Activated CD4-positive, alpha-beta memory T cell treated with anti-CD3 and anti-CD28 coated beads for 36 hours (primary cell): ENCODE measurements around the gene ANKFN1. TPM values are rescaled to one million over a fixed set of nuclear protein-coding genes. Genes with fewer than 3 reads are reported as not detected.

Source experiments
- CTCF ChIA-PET: fragments of 350-600 bp; sonication (Branson Sonifier 250); formaldehyde crosslinking; loops from one replicate; lab custom pipeline; 2021; ENCODE audit warnings: antibody characterized with exemption, inconsistent platforms; lab: Charles Lee
- POLR2A ChIA-PET: fragments of 350-600 bp; sonication (Branson Sonifier 250); formaldehyde crosslinking; loops from one replicate; lab custom pipeline; 2021; ENCODE audit warnings: antibody characterized with exemption; lab: Charles Lee
- DNase-seq: peaks from one replicate; pipeline ENCODE4 v3.0.0-alpha.2; 2020
- H3K27ac Mint-ChIP-seq: one replicate; pipeline ENCODE4 v1.8.0; 2021; ENCODE audit warnings: mixed read lengths
- H3K27me3 Mint-ChIP-seq: one replicate; pipeline ENCODE4 v1.8.0; 2021; ENCODE audit warnings: mixed read lengths
- H3K36me3 Mint-ChIP-seq: one replicate; pipeline ENCODE4 v1.8.0; 2021; ENCODE audit warnings: mixed read lengths
- H3K4me1 Mint-ChIP-seq: one replicate; pipeline ENCODE4 v1.8.0; 2021; ENCODE audit warnings: low read depth, mixed read lengths
- H3K4me3 Mint-ChIP-seq: one replicate; pipeline ENCODE4 v1.8.0; 2021; ENCODE audit warnings: mild to moderate bottlenecking, mixed read lengths
- H3K9me3 Mint-ChIP-seq: one replicate; pipeline ENCODE4 v1.8.0; 2021; ENCODE audit warnings: mixed read lengths
- intact Hi-C: fragments of 100-400 bp; cut with micrococcal nuclease; formaldehyde crosslinking; loops from one replicate; pipeline ENCODE4 v1.15.1; 2023
- total RNA-seq, 2 experiments: library from RNA; stranded (reverse); gene quantifications; one replicate each; pipeline ENCODE4 v1.2.3, GENCODE V29; 2021

Gene ANKFN1
- total RNA-seq, 2 experiments from 2014 or later = not detected

DNA sequence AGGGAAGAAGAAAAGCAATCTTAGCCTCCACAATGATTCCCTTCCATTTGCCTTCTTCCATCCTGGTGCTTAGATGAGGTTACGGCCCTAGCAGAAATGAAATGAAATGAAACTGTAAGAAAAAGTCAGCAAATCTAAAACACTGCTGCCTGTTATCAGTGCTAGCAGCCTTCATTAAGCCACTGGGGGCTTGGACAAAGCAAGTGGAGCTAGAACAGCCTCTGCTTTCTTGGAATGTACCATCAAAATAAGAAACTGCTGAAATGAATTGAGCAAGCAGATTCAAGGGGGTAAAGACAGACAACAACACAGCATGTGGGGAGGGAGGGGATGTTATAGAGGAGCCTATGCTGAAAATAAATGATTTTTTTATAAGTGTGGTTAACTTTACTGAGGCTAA, 5.1 kb downstream of the ANKFN1 start:
- Mint-ChIP-seq H3K27ac (no peak overlapping the region), H3K9me3 (no peaks in the 10 kb centered on the region)
- CTCF ChIA-PET = no interaction called here

DNA sequence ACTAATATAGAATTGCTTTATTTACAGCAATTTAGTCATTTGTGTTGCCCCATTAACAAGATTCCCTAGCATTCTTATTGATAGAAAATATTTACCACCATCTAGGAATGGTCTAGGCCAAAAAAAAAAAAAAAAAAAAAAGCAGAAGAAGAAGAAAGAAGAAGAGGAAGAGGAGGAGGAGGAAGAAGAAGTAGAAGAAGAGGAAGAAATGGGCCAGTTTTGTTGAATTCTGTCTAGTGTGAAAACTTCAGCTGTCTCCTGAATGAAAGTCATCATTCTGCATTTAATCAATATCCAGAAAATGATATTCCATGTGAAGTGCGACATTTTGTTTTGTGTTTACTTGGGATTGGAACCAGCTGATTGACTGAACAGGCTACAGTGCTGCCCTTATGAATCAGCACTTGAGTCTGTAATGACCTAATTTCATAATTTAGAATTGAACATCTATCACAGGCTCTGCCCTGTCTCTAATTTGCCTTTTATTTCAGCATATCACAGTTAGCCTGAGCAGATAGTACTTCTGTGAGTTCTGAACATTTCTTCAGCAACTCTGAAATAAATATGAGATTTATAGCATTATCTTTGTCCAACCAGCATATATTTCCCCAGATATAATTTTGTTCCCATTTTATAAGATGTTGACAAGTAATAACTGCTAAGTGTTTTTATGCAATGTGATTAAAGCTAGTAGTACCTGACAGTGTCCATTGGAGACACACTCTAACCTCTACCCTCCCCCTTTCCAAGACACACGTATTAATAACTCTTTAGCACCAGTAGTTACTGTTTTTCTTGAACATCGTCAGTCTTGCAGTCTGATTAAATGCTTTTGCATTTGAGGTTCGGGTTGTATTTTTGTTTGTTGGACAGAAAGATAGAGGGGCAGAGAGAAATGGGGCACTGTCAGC, 5.9 kb downstream of the ANKFN1 start:
- ChIA-PET POLR2A (no interaction called here), CTCF (no interaction called here)
- DNase-seq = no peak
- Mint-ChIP-seq H3K9me3 (no peaks in the 10 kb centered on the region), H3K27me3 (peaks cover 5% of the 10 kb centered on the region), H3K4me3 (no peak overlapping the region), H3K4me1 (no peaks in the 10 kb centered on the region), H3K36me3 (no peaks in the 10 kb centered on the region), H3K27ac (no peak overlapping the region)
- intact Hi-C loops = no loop called here

More for the DNA sequence above, 5.1 kb downstream of the ANKFN1 start:
- no peak overlapping the region for H3K4me3 Mint-ChIP-seq
- DNase-seq = no peak
- intact Hi-C loops = no loop called here
- H3K4me1 Mint-ChIP-seq = no peaks in the 10 kb centered on the region
- H3K36me3 Mint-ChIP-seq = no peaks in the 10 kb centered on the region
- POLR2A ChIA-PET = no interaction called here
- peaks cover 4% of the 10 kb centered on the region for H3K27me3 Mint-ChIP-seq

DNA sequence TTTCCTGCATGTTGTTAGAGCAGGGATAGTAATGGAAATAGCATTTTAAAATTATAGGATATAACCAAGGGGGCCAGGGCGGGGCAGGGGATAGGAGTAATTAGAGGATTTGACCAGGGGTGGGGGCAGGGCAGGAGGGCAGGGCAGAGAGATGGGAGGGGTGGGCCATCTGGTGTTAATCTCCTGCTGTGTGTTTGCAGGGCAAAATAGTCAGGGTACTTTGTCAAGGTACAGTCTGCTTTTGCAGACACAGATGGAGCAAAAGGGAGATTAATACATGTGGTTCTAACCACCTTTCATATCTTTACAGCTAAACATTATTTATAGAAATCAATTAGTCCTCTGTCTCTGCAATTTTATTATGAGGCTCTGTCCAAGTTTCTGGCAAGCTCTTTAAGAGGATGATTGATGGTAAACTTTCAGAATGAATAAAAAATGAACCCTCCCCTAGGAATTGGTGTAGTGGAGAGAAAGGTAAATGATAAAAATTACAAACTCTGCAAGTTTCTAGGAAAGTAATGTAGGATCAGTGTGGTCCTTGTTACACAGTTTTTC, 6.6 kb downstream of the ANKFN1 start:
- intact Hi-C loops = no loop called here
- peaks cover 5% of the 10 kb centered on the region for H3K27me3 Mint-ChIP-seq
- ChIA-PET CTCF (no interaction called here), POLR2A (no interaction called here)
- no peaks in the 10 kb centered on the region for H3K9me3 Mint-ChIP-seq
- no peak for DNase-seq
- H3K36me3 Mint-ChIP-seq = no peaks in the 10 kb centered on the region
- H3K4me1 Mint-ChIP-seq = no peaks in the 10 kb centered on the region
- no peak overlapping the region for H3K27ac Mint-ChIP-seq
- H3K4me3 Mint-ChIP-seq = no peak overlapping the region

DNA sequence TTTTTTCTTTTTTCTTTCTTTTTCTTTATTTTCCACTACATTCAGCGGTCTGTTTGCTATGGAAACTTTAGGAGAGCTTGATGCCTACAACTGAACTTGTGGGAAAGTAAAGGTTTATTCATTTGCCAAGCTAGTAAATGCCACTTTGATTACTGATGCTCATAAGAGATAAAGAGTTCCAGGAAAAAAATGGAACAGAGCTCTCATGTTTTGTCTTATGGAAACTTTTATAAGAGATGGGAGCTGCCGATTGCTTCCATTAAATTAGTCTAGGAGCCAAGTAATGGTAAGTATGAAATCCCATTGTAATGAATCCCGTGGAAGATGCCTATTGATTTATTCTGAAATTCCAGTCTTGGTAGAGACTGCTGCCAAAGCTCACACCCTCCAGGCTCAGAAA, 7.1 kb downstream of the ANKFN1 start:
- DNase-seq = no peak
- ChIA-PET CTCF (no interaction called here), POLR2A (no interaction called here)
- H3K4me3 Mint-ChIP-seq = no peak overlapping the region
- H3K36me3 Mint-ChIP-seq = no peaks in the 10 kb centered on the region
- peaks cover 6% of the 10 kb centered on the region for H3K27me3 Mint-ChIP-seq
- H3K27ac Mint-ChIP-seq = no peak overlapping the region
- intact Hi-C loops = no loop called here
- no peaks in the 10 kb centered on the region for H3K9me3 Mint-ChIP-seq
- H3K4me1 Mint-ChIP-seq = no peaks in the 10 kb centered on the region

DNA sequence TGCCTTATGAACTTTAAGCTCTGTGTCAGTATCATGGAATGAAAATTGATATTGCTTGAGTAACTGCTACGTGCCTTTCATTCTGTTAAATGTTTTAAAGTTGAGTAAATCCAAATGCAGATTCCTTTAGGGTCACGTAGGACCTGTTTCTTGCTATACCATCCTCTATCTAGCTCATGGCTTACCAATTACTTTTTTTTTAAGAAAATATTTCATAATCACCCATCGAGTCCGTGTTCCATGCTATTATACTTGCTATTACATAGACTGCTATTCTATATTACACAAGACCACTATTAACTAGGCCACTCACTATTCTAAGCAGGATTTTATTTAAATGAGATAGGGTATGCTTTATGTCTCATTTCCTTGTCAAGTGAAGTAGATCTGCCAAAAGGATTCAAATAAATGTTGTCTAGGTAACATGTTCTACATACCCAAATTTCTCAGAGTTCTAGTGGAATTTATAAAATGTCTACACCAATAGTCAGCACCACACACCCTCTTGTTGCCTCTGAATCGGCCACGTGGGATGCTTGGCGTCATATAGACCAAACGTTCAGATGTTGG, 11.9 kb downstream of the ANKFN1 start:
- intact Hi-C loops = no loop called here
- Mint-ChIP-seq H3K27ac (no peak overlapping the region), H3K4me1 (no peaks in the 10 kb centered on the region), H3K4me3 (no peak overlapping the region), H3K36me3 (no peaks in the 10 kb centered on the region), H3K27me3 (peaks cover 6% of the 10 kb centered on the region), H3K9me3 (no peaks in the 10 kb centered on the region)
- POLR2A ChIA-PET = no interaction called here
- CTCF ChIA-PET = no interaction called here
- DNase-seq = no peak

DNA sequence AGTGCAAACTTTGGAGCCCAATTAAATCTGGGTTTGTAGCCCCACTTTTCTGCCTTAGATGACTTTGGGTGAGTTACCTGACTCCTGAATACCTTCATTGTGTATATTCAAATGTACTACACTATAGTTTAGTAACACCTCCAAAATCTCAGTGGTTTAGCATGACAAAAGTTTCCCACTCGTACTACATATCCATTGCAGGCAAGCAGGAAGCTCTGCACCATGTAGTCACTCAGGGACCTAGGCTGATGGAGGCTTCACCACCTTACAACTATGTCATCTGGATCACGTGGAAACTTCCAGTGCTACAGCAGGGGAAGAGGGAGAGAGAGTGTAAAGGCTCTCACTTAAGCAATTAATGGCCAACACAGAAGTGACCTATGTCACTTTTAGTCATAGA, 14.2 kb downstream of the ANKFN1 start:
- Mint-ChIP-seq H3K4me1 (no peaks in the 10 kb centered on the region), H3K9me3 (no peaks in the 10 kb centered on the region), H3K4me3 (no peak overlapping the region), H3K36me3 (no peaks in the 10 kb centered on the region), H3K27ac (no peak overlapping the region), H3K27me3 (peaks cover 6% of the 10 kb centered on the region)
- ChIA-PET POLR2A (no interaction called here), CTCF (no interaction called here)
- intact Hi-C loops = no loop called here
- DNase-seq = no peak

DNA sequence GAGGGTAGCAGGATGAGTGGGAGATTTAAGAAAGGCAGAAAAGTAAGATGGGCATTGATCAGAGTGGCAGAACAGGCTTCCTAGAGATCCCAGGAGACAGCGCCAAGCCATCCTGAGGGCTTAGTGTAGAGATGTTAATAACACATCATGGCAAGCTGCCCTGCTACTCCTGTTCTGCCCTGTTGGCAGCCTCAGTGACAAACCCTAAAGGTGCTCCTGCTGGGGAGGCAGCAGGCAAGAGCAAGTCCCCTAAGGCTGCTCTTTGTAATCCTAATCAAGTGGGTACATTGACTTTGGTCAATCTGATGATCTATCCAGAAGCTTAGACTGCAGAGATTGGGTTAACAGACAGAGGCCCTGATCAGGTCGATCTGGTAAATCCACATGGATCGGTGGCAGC, 16.3 kb downstream of the ANKFN1 start:
- ChIA-PET CTCF (no interaction called here), POLR2A (interaction anchor here (0.6 kb wide), 1 partner anchor 1808 kb away, joined by 4 read pairs; no protein-coding TSS in a partner anchor)
- H3K9me3 Mint-ChIP-seq = no peaks in the 10 kb centered on the region
- DNase-seq = no peak
- H3K27me3 Mint-ChIP-seq = peaks cover 5% of the 10 kb centered on the region
- no peak overlapping the region for H3K4me3 Mint-ChIP-seq
- H3K27ac Mint-ChIP-seq = no peak overlapping the region
- H3K36me3 Mint-ChIP-seq = no peaks in the 10 kb centered on the region
- H3K4me1 Mint-ChIP-seq = no peaks in the 10 kb centered on the region
- intact Hi-C loops = no loop called here

DNA sequence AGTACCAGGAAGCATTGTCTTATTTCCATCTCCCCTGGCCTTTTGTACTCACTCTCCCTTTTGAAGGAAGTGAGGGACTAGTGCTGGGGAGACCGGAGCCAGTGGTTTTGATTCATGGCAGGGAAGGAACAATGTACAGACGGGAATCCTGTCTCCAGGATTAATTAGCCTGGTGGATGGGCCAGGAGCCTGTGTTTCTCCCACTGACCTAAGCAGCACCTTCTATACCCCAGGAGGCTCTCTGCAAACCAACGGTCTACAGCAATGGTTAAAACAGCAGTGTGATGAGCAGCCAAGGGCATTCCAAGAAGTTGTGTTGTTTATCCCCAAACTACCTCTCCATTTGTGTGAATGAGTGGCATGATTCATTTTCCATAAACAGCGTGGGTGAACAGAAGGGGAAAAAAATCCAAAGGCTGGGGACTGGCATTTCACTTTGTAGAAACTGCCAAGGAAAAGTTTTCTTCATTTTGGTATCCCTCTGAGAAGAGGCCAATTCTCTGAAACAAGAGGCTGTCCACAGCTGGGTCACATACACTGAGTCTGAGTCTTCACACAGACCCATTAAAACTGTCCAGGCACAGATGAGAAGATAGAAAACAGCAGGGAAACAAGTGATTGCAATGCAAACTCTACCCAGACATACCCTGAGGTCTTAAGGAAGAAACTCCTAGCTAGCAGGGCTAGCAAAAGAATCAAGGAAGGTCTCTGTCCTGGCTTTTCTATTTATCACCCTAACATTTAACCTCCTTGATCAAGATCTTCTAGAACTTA, 18.1 kb downstream of the ANKFN1 start:
- CTCF ChIA-PET = no interaction called here
- Mint-ChIP-seq H3K36me3 (no peaks in the 10 kb centered on the region), H3K27me3 (peaks cover 3% of the 10 kb centered on the region), H3K4me3 (no peak overlapping the region), H3K4me1 (no peaks in the 10 kb centered on the region), H3K9me3 (no peaks in the 10 kb centered on the region), H3K27ac (no peak overlapping the region)
- POLR2A ChIA-PET = no interaction called here
- intact Hi-C loops = no loop called here
- DNase-seq = no peak

DNA sequence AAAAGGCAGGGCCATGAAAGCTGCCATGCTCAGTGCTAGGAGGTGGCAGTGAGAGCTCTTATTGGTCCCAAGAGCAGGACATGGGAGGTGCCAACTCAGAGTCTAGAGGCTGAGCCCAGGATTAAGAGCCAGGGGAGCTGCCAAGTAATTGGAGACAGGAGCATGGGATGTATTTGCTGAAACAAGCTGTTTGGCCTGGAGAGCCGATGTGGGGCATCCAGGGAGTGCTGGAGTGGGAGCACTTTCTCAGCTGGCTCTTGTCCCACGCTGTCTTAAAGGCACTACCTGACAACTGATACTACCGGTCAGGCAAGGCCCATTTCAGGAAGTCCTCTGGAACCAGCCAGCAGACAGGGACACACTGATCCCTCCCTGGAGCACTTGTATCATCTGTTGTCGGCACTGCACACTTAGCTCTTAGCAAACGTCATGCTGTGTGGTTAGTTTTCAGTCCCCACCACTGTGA, 19.3 kb downstream of the ANKFN1 start:
- H3K9me3 Mint-ChIP-seq = no peaks in the 10 kb centered on the region
- intact Hi-C loops = no loop called here
- no peaks in the 10 kb centered on the region for H3K4me1 Mint-ChIP-seq
- no peak overlapping the region for H3K27ac Mint-ChIP-seq
- H3K4me3 Mint-ChIP-seq = no peak overlapping the region
- no peaks in the 10 kb centered on the region for H3K36me3 Mint-ChIP-seq
- DNase-seq = no peak
- peaks cover 2% of the 10 kb centered on the region for H3K27me3 Mint-ChIP-seq
- ChIA-PET CTCF (no interaction called here), POLR2A (no interaction called here)

DNA sequence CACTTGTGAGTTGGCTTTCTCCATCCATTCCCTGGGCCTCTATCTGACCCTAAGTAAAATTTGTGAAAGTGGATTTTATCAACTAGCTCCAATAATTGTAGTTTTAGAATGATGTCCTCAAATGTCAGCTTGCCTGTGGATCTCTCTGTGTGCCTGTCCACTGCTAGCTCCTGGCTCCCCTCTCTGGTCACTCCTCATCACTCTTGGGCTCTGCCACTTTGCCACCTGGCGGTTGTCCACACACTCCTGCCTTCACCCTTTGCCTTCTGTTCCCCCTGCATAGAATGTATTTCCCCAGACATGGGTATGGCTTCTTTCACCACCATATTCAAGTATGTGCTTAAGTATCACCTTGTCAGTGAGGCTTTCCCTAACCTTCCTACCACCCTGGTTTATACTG, 19.8 kb downstream of the ANKFN1 start:
- no peak overlapping the region for H3K4me3 Mint-ChIP-seq
- intact Hi-C loops = no loop called here
- peaks cover 2% of the 10 kb centered on the region for H3K27me3 Mint-ChIP-seq
- DNase-seq = no peak
- H3K9me3 Mint-ChIP-seq = no peaks in the 10 kb centered on the region
- POLR2A ChIA-PET = no interaction called here
- no peak overlapping the region for H3K27ac Mint-ChIP-seq
- no peaks in the 10 kb centered on the region for H3K36me3 Mint-ChIP-seq
- CTCF ChIA-PET = no interaction called here
- H3K4me1 Mint-ChIP-seq = no peaks in the 10 kb centered on the region

DNA sequence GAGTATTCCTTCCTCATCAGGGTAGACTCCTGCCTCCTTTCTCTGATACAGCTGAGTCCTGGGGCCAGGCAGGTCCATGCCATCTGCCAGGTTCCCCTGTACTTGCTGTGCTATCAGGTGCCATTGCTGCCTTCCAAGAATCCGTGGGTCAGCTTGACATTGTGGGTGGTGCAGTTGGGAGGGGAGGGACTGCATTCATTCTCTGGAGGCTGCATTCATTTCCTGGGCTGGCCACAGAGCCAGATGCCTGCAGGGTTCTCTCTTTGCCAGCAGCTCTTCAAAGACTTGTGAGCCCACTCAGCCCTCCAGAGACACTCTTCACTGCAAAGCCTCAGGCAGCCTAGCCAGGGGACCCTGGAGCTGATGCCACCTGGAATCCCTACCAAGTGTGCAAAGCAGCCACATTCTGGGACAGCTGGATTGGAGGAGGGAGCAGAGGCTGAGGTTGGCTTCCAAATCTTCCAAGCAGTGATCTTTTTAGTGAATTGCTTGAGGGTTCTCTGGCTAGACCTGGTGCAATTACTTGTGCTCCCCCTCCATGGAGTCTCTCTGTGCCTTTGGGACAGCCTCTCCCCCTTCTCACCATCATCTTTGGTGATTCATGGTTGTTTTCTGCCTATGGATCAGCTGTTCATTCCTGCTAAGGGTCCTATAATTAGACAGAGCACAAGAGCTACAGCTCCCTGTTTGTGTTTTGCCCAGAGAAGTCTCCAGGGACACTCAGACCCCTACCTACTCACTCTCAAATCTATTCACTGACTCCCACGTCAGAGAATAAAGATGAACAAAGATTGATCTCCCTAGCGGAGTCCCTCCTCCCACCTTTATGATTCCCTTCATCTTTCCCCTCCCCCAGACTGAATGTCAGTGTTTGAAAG, 20.9 kb downstream of the ANKFN1 start:
- Mint-ChIP-seq H3K4me1 (no peaks in the 10 kb centered on the region), H3K27me3 (peaks cover 2% of the 10 kb centered on the region), H3K4me3 (no peak overlapping the region), H3K9me3 (no peaks in the 10 kb centered on the region), H3K36me3 (no peaks in the 10 kb centered on the region), H3K27ac (no peak overlapping the region)
- POLR2A ChIA-PET = no interaction called here
- intact Hi-C loops = no loop called here
- DNase-seq = no peak
- CTCF ChIA-PET = no interaction called here
